HG02588 (cell line): ENCODE data around the gene GNB1.

Source experiments
- ATAC-seq: cut with Tn5 transposase; IDR thresholded peaks from one replicate; pipeline ENCODE4 v1.9.1; 2021; ENCODE audit warnings: mild to moderate bottlenecking, moderate library complexity; ENCODE audit not compliant: unreplicated experiment

GNB1 gene

DNA sequence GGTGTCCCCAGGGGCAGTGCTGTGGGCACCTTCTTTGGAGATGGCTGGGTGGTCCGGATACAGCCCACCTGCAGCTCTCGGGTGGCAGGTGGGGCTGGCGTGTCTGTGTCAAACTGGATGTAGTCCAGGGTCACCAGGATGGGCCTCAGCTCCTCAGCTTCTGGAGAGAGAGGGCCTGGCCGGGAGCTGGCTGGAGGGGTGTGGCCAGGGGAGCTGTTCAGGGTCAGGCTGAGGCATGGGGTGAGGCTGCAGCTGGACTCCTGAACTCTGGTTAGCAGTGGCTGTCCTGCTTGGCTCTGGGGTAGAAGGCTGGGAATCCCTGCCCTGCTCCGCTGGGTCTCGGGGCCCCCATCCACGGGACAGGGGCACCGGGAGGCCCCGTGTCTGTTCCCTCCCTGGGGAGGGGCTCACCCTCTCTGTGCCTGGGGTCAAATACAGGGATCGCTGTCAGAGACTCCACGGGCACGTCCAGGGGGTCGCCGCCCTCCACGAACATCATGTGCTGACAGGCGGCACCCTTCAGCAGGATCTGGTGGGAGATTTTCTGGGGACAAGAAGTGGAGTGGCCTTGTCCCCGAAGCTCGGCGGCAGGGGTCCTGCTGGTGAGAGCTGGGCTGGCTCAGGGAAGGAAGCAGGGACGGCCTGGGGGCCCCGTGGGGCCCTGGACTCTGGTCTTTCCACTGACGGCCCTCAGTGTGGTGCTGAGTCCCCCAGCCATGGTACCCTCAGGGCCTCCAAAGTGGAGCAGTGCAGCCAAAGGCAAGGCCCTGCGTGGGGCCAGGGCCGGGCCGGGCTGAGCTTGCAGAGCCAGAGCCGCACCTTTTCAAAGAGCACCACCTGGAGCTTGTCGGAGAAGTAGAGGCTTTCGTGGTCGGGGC lies 32.3 kb upstream of the GNB1 start:
- no peak for ATAC-seq

DNA sequence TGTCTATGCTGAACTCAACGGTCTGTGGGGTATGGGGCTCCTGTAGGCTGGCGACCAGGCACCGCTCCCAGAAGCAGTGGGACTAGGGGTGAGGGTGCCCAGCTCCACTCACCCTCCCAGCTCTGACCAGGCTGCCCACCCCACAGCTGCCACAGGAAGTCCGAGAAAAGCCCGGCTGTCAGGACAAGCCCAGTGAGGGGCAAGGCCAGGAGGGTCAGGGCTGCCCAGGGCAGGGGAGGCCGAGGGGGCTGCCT lies 31.7 kb upstream of the GNB1 start:
- ATAC-seq: no peak

DNA sequence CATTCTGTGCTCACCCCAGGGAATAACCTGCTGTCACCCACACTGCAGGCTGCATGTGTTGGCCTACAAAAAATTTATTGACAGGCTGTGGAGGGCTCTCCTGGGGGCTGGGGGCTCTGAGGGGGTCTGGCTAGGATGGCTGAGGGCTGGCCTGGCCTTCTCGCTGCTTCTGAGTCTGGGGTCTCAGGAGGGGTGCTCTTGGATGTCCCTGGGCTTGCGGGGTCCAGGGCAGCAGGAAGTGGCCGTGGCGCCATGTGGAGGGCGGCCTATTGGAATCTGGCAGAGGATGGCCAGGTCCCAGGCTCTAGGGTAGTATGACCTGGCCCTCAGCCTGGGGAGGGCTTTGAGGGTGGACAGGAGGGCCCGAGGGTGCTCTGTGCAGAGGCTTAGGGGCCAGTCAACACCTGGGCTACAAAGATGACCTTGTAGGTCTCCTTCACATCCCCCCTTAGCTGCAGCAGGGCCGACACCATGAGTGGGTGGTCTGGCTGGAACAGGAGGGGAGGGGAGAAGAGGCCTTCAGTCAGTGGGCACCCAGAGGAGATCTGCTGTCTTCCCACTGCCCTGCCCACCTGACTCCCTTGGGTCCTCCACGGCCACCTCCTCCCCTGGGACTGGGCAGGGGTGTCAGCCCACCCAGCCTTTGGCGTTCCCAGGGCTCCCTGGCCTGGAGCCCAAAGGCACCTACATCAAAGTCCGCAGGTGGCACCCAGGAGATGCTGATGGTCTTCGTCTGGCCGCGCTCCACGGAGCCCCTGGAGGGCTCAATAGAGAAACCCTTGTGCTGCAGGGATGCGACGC lies 31.2 kb upstream of the GNB1 start:
- no peak for ATAC-seq

DNA sequence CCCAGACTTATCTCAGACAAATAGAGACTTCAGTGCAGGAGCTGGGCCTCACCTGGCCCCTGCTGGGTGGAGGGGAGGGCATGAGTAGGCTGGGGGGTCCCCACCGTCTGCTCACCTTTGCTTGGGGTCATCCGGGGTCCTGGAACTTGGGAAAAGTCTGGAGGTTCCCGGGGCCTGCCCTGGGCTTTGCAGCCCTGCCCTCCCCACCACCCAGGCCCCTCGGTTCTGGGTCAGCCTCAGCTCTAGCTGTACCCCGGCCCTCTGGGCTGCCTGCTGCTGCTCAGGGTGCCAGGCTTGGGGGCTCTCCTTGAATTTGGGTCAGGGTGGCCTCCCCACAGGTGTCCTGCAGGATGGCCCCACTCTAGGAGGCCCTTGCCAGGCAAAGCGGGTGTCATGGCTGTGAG lies 30.6 kb upstream of the GNB1 start:
- ATAC-seq: no peak

DNA sequence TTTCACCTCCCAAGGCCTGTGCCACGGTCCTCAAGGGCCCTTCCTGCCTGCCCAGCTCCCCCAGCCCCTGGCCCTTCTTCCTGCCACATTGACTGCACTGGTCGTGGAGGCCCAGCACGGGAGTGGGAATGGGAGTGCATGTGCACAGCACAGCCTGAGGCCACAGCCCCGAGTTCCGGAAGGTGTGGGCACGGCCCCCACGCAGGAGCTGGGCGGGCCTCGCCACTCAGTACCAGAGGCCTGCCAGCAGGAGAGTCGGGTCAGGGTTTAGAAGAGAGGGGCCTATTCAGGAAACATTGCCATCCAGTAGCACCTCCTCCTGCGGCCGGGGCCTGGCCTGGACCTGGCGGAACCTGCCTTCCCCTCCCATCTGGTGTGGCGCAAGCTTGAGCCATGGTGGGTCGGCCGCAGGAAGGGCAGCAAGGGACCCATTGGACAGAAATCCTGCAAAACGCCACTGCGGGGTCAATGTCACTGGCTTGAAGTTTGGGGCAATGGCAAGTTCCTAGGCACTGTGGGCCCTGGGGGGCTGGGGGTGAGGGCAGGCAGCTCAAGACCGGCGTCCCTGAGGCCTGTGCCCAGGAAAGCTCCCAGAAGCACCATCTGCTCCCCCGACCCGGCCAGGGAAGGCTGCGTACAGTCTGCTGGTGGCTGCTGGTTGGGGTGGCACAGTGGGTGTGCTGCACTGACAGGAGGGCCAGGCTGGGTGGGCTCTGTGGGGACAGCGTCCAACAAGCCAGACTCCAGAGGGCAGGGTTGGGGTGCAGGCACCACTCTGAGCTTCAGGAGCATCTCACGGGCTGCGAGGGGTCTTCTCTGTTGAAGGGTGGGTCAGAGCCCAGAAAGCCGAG lies 29.9 kb upstream of the GNB1 start:
- no peak for ATAC-seq

DNA sequence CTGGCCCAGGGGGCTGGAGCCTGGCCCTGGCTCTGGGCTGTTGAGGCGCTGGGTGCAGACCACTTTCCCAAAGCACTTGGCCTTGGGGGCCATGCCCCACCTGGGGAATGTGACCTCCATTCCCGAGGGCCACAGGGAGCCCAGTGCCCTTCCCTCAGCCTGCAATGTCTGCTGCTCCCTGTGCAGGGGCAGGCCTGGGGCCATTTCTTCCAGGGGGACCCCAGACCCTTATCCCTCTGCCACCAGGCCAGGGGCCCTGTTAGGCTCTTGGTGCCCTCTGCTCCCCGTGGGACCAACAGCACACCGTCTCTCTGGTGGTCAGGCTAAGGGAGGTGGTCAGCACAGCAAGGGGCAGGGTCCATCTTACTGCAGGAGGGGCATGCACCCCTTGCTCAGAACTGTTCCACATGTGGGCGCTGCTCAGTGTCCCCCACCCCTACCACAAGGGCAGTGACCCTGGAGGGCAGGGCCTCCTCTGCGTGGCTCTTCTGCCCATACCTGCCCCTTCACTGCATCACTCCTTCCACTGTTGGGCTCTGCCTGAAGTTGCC lies 29.2 kb upstream of the GNB1 start:
- no peak for ATAC-seq

DNA sequence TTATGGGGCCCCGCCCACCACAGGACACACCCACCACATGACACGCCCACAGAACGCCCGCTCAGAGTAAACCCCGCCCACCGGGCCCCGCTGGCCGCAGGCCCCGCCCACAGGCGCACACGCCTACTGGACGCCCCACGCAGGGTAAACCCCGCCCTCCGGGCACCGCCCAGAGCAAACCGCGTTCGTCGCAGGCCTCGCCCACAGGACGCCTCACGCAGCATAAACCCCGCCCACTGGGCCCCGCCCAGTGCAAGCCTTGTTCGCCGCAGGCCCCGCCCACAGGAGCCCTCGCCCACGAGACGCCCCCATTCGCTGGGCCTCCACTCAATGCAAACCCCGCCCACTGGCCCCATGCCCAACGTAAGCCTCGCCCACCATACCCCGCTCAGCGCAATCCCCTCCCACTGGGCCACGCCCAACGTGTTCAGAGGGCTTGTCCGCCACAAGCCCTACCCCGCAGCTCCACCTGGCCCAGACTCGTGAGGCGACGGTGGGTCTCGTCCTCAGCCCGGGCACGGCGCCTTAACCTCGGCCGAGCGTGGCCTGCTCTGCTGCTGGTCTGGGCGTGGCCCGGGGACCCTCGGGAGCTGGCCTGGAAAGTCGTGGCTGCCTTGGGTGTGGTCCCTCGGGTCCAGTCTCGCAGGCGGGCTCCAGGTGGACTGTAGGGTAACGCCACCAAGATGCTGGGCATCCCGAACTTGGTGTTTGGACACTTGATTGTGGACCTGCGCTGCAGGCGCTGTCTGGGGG lies 28.6 kb upstream of the GNB1 start:
- ATAC-seq: peak; percentile 76

DNA sequence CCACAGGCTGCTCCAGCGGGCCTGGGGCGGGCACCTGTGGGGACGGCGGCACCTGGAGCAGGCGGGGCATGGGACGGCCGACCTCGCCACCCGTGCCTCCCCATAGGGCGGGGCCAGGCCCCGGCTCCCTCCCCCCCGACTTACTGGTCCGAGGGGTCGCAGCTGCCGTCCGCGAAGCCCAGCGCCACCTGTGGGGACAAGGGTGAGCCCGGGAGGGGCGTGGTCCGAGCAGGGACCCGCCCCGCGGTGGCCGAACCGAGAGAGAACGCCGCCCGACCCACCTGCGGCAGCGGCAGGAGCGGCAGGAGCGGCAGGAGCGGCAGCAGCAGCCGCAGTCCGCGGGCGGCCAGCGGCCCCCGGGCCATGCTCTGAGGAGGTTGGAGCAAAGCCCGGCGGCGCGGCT lies 28.0 kb upstream of the GNB1 start, which contains the start of gene TMEM52:
TSS of gene TMEM52 (minus strand) at position 379 of the 403 bp plus-strand sequence. CDS start at position 365, 14 bp downstream.
- peak; percentile 25 for ATAC-seq

DNA sequence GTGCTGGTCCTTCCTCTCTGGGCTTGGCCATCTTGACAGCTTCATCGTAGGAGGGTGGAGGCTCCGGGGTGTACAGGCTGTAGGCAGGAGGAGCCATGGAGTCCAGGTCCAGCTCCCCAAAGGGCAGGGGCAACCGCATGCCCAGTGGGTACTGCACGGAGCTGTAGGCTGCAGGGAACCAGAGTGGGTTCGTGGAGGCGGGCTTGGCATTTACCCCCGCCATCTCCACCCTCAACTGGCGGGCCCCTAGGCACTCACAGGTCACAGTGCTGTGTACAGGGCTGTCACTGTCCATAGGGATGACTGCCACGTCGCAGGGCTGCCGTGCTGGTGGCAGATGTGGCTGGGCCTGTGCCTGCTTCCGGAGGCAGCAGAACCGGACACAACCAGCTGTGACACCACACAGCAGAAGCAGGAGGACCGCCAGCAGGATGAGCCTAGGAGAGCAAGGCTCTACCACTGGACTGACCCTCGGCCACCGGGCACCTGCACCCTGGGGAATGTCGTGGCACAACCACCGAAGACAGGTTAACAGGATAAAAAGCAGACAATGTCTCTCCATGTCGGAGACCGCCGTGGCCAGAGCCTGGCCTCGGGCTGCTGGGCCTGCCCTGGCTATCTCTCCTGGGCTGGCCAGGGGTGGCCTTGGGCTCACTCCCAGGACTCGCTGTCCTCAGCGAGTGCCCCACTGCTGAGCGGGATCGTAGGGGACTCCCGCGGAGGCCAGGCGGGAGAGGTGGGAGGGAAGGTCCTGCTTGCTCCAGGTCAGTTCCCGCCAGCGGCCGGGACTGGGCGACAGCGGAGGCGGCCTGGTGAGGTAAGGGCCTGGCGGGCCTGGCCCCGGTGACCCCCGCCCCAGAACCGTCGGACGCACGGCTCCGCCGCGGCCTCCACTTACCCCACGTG lies 27.4 kb upstream of the GNB1 start:
- ATAC-seq: no peak

DNA sequence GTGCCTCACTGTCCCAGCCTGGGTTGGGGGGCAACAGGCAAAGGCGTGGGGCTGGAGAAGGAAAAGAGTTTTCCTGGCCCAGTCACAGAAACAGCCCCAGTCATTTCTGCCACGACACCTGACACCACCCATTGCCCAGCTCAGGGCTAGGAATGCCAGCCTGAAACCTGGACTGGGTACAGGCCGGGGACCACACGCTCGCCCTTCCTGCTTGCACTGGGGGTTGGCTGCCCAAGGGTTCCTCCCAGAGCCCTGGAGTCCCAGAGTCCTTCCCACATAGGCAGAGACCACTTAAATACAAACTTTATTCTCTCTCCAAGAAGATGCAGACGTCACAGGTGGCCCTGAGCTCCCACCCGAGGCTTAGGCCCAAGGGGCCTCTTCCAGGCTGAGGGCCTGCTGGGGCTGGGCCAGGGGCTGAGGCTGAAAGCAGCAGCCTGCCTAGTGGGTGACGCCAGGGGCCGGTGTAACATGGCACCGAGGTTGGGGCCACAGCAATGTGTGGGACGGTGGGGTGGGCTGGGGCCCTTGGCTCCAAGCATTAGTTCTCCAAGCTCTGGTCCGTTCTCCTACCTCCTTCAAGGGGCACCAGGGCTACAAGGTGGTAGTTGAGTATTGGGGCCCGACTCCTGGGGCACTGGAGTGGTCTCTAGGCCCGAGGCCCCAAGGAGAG lies 26.6 kb upstream of the GNB1 start:
- ATAC-seq: no peak

DNA sequence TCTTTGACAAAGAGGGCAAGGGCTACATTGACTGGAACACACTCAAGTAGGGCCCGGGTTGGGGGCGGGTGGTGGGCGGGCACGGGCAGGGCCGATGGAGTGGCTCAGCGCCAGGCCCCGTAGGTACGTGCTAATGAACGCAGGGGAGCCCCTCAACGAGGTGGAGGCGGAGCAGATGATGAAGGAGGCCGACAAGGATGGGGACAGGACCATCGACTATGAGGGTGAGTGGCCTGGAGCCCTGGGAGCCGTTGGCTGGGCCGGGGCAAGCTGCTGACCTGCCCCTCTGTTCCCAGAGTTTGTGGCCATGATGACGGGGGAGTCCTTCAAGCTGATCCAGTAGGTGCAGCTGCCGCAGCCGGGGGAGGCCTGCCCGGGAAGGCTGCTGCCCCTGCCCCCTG lies 26.0 kb upstream of the GNB1 start:
- no peak for ATAC-seq

DNA sequence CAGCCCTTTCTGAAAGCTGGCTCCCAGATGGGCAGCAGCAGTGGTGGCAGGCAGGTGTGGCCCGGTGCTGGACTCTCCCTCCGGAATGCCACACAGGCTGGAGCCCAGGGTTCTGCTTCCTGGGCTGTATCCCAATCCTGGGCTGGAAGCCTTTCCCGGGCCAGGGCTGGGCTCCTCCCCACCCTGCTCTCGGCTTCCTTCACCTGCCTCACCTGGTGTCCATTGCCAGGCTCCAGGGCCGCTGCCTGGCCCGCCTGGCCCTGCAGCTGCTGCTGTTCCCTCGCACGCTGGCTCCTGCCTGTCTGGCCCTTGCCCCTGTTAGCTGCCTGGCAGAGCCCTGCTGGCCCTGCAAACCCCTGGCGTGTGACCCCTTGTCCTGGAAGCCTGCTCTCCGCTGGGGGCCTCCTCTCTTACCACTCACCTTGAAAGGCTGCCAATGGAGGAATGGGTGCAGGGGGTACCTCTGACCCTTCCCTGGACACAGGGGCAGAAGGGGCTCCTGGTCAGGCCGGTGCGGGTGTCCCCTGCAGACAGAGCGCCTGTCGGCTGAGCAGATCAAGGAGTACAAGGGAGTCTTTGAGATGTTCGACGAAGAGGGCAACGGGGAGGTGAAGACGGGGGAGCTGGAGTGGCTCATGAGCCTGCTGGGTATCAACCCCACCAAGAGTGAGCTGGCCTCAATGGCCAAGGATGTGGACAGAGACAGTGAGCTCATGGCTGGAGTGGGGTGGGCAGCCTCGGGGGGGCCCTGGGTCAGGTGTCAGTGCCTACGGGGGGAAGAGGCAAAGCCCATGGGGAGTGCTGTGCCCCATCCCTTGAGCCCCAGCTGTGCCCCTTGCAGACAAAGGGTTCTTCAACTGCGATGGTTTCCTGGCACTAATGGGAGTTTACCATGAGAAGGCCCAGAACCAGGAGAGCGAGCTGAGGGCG lies 25.3 kb upstream of the GNB1 start:
- ATAC-seq: no peak

DNA sequence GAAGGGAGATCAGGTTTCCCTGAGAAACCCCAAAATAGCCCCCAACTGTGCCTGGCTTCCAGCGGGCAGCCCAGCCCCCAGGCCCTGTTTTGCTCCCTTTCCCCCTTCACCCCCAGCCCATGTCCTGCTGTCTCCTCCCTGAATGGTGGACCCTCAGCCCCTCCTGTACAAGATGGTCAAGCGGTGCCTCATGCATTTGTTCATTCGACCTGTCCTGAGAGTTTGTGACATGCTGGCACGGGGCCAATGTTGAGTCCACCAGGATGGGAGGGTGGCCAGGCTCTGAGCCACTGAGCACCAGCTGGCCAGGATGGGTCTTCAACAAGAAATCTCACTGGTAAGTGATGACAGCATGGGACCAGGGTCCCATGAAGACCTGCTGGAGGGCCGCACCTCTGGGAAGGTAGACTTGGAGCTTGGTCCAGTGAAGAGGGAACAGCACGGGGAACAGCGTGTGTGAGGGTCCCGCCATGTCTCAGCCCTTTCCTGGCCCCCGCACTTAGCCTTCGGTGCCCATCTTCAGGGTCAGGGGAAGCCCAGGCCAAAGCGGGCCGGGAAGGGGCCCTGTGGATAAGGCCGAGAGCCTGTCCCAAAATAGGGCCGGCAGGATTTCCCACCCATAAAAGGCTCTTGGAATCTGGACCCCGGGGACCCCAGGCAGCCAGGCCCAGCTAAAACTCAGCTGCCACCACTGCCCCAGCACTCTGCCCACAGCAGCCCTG lies 24.2 kb upstream of the GNB1 start, which contains the start of gene CALML6:
TSS of gene CALML6 (plus strand) at position 290 of the 722 bp plus-strand sequence. CDS start at position 311, 21 bp downstream.
- no peak for ATAC-seq

DNA sequence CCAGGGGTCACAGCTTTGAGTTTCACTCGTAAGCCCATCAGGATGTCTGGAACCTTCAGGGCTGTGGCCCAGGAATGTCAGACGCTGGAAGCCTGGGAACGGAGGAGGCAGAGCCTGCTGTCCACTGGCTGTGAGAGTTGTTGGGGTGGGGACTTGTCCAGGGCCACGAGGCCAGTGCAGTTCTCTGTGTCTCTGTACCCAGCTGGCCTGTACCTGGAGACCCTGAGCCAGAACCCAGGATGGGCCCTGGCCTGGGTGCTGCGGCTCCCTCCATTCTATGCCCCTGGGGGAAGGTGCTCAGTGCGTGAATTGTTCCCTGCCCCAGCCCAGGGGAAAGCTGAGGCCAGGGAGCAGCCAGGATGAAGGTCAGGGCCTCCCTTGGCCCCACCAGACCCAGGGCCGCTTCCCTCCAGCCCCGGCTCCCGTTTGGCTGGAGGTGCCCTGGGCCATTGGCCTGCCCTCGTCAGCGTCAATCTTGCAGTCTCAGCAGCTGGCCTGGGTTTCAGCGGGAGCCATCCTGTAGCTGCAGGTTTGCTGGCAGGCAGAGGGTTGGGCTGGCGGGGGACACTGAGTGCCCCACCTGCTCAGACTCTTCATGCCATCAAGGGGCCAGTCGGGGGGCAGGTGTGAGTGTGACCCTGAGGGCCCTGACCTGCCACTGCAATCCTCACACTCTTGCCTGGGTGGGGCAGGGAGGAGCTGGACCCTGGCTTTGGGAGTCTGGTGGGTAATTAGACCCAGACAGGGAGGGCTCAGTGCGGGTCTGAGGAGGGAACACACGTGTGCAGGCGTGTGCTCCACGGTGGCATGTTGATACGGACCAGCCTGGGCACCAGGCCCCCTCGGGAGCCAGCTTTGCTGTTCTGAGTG lies 23.4 kb upstream of the GNB1 start:
- ATAC-seq: no peak

DNA sequence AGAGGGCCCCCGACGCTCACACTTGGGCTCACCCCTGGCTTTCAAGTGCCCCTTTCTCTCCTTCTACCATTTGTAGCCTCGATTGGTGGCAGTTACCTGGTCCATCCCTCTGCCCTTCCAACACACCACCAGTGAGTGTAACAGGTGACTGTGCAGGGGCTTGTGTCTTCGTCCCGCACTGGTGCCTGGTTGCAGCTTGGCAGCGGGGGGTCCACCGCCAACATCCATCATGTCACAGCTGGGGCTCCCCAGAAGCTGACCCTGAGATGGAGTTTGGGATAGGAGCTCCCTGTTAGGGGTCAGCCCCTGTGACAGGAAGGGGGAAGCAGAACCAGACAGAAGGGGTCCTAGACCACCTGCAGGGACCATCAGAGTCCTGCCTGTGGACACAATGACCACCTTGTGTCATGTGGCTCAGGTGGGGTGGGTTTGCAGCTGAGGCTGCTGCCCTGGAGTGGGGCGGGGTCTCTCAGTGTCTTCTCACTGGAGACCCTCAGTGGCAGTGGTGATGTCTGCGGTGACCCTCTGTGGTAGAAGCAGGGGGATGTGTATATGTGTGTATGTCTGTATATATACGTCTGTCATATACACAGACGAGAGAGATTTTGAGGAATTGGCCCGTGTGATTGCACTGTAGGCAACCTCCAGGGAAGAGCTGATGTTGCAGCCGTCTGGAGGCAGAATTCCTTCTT lies 20.6 kb upstream of the GNB1 start:
- ATAC-seq: no peak
